Loucy (cell line): ENCODE results near the gene VSTM2B.

Source experiments
- H2AFZ ChIP-seq: fragments of 200-600 bp; sonication (generic); 2 replicates; pipeline ENCODE4 v1.6.0; 2016; ENCODE audit warnings: antibody characterized with exemption, mild to moderate bottlenecking, low read length, moderate library complexity
- H3F3A ChIP-seq: fragments of 200-600 bp; 2 replicates; pipeline ENCODE4 v1.6.0; 2016; ENCODE audit warnings: antibody characterized with exemption, low read depth, mild to moderate bottlenecking
- H3K27me3 ChIP-seq: fragments of 200-600 bp; sonication (generic); 2 replicates; pipeline ENCODE4 v1.6.1; 2014; ENCODE audit warnings: low read length, mild to moderate bottlenecking; ENCODE audit not compliant: insufficient read depth, poor library complexity, severe bottlenecking
- H3K36me3 ChIP-seq: fragments of 200-600 bp; sonication (generic); 2 replicates; pipeline ENCODE4 v1.6.1; 2016; ENCODE audit warnings: low read length; ENCODE audit not compliant: insufficient read depth
- H3K4me1 ChIP-seq: fragments of 200-600 bp; sonication (generic); 2 replicates; pipeline ENCODE4 v1.5.1; 2014; ENCODE audit warnings: low read length, mild to moderate bottlenecking; ENCODE audit not compliant: insufficient read depth, poor library complexity, severe bottlenecking
- H3K4me2 ChIP-seq: fragments of 200-600 bp; sonication (generic); 2 replicates; pipeline ENCODE4 v1.6.0; 2014; ENCODE audit warnings: antibody characterized with exemption, low read length, low read depth, mild to moderate bottlenecking; ENCODE audit not compliant: poor library complexity, severe bottlenecking
- H3K4me3 ChIP-seq: fragments of 200-600 bp; sonication (generic); 2 replicates; pipeline ENCODE4 v1.5.1; 2014; ENCODE audit warnings: low read length, mild to moderate bottlenecking, mixed read lengths; ENCODE audit not compliant: poor library complexity, severe bottlenecking
- H3K79me2 ChIP-seq: fragments of 200-600 bp; sonication (generic); 2 replicates; pipeline ENCODE4 v1.6.1; 2014; ENCODE audit warnings: low read length; ENCODE audit not compliant: insufficient read depth
- H3K9ac ChIP-seq: fragments of 200-600 bp; sonication (generic); 2 replicates; pipeline ENCODE4 v1.6.0; 2014; ENCODE audit warnings: mild to moderate bottlenecking, low read depth, low read length, moderate library complexity; ENCODE audit not compliant: poor library complexity, severe bottlenecking
- H3K9me2 ChIP-seq: fragments of 200-600 bp; sonication (generic); replicated peaks from 2 replicates; pipeline ENCODE4 v1.6.1; 2016; ENCODE audit warnings: low read depth, low read length, mixed read lengths
- H3K9me3 ChIP-seq: fragments of 200-600 bp; sonication (generic); 2 replicates; pipeline ENCODE4 v1.6.1; 2014; ENCODE audit warnings: mild to moderate bottlenecking, antibody characterized with exemption, low read length, low read depth; ENCODE audit not compliant: insufficient read depth
- H4K20me1 ChIP-seq: fragments of 200-600 bp; sonication (generic); 2 replicates; pipeline ENCODE4 v1.6.0; 2014; ENCODE audit warnings: antibody characterized with exemption, low read length, mild to moderate bottlenecking; ENCODE audit not compliant: insufficient read depth, poor library complexity, severe bottlenecking
- CTCF ChIP-seq: fragments of 200-600 bp; sonication (generic); conservative IDR thresholded peaks from 2 replicates; pipeline ENCODE4 v1.5.1; 2014; ENCODE audit warnings: mild to moderate bottlenecking, antibody characterized with exemption, low read length
- EZH2phosphoT487 ChIP-seq: fragments of 200-600 bp; IDR thresholded peaks from 2 replicates; pipeline ENCODE4 v1.6.1; 2018; ENCODE audit warnings: antibody characterized with exemption, mild to moderate bottlenecking, moderate library complexity, borderline replicate concordance

Gene VSTM2B

GRCh38 chr19:29561601-29562000 lies 35.8 kb downstream of the VSTM2B start:
- no peak overlapping the region for H3K9ac ChIP-seq
- no peaks in the 10 kb centered on the region for H3K9me2 ChIP-seq
- H3K9me3 ChIP-seq: no peaks in the 10 kb centered on the region; the same call in 1 of the 2 replicates
- no peaks in the 10 kb centered on the region for H4K20me1 ChIP-seq
- H3K4me2 ChIP-seq: no peak overlapping the region
- H3K4me3 ChIP-seq: no peak overlapping the region
- no peaks in the 10 kb centered on the region for H3K79me2 ChIP-seq
- H3K4me1 ChIP-seq: no peaks in the 10 kb centered on the region
- H3K36me3 ChIP-seq: no peaks in the 10 kb centered on the region
- TF ChIP-seq CTCF (no peak), EZH2phosphoT487 (no peak)
- H2AFZ ChIP-seq: no peak overlapping the region
- H3K27me3 ChIP-seq: no peaks in the 10 kb centered on the region
- no peaks in the 10 kb centered on the region for H3F3A ChIP-seq

GRCh38 chr19:29562299-29563297 lies 36.8 kb downstream of the VSTM2B start:
- H3K9me3 ChIP-seq: no peaks in the 10 kb centered on the region; the same call in 1 of the 2 replicates
- no peaks in the 10 kb centered on the region for H3F3A ChIP-seq
- TF ChIP-seq CTCF (no peak), EZH2phosphoT487 (no peak)
- H2AFZ ChIP-seq: no peak overlapping the region
- H3K4me2 ChIP-seq: no peak overlapping the region
- H4K20me1 ChIP-seq: no peaks in the 10 kb centered on the region
- H3K9ac ChIP-seq: no peak overlapping the region
- no peaks in the 10 kb centered on the region for H3K9me2 ChIP-seq
- H3K36me3 ChIP-seq: no peaks in the 10 kb centered on the region
- no peak overlapping the region for H3K4me3 ChIP-seq
- no peaks in the 10 kb centered on the region for H3K4me1 ChIP-seq
- H3K79me2 ChIP-seq: no peaks in the 10 kb centered on the region
- no peaks in the 10 kb centered on the region for H3K27me3 ChIP-seq

- H3K9me3 ChIP-seq: no peaks in the 10 kb centered on the region; the same call in 1 of the 2 replicates
- H3K27me3 ChIP-seq: no peaks in the 10 kb centered on the region
- H4K20me1 ChIP-seq: no peaks in the 10 kb centered on the region
- H3F3A ChIP-seq: no peaks in the 10 kb centered on the region
- no peak overlapping the region for H2AFZ ChIP-seq
- no peaks in the 10 kb centered on the region for H3K4me1 ChIP-seq
- H3K4me3 ChIP-seq: no peak overlapping the region
- H3K4me2 ChIP-seq: no peak overlapping the region
- TF ChIP-seq EZH2phosphoT487 (no peak), CTCF (no peak)
- no peaks in the 10 kb centered on the region for H3K79me2 ChIP-seq
- H3K36me3 ChIP-seq: no peaks in the 10 kb centered on the region
- H3K9ac ChIP-seq: no peak overlapping the region
- H3K9me2 ChIP-seq: no peaks in the 10 kb centered on the region
Measured at GRCh38 chr19:29563486-29564101, 37.8 kb downstream of the VSTM2B start.
